Measurements from ENCODE around the gene FASTKD3. TPM values are rescaled to one million over a fixed set of nuclear protein-coding genes. Genes with fewer than 3 reads are reported as not detected.

The FASTKD3 gene
- total RNA-seq, 1 donor from 2014 or later: 5.8 TPM

DNA sequence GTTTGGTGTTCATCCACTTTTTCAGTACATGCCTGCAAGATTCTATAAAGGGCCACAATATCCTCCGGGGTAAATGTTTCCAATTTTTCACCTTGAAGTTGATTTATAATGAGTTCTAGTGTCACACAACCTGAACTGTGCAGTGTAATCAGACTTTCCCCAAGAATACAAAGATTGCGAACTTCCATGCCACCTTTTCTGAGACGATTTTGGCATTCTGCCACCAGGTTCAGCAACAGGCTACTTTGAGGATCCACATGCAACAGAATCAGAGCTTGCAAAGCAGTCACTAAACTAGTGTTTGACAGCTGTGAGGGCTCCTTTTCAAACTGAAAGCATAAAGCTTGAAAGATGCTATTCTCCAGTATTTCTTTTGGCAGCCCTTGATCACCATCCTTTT, 1.6 kb downstream of the FASTKD3 start:
- no peak overlapping the region for H3K4me3 Mint-ChIP-seq (ENCODE audit: unreplicated experiment)
- H3K27me3 Mint-ChIP-seq (ENCODE audit: unreplicated experiment): no peaks in the 10 kb centered on the region
- no peaks in the 10 kb centered on the region for H3K9me3 Mint-ChIP-seq (ENCODE audit: unreplicated experiment)
- no peak overlapping the region for H3K27ac Mint-ChIP-seq (ENCODE audit: unreplicated experiment)
- H3K36me3 Mint-ChIP-seq (ENCODE audit: unreplicated experiment): peaks cover 1% of the 10 kb centered on the region
- TF ChIP-seq, protein P1, sequence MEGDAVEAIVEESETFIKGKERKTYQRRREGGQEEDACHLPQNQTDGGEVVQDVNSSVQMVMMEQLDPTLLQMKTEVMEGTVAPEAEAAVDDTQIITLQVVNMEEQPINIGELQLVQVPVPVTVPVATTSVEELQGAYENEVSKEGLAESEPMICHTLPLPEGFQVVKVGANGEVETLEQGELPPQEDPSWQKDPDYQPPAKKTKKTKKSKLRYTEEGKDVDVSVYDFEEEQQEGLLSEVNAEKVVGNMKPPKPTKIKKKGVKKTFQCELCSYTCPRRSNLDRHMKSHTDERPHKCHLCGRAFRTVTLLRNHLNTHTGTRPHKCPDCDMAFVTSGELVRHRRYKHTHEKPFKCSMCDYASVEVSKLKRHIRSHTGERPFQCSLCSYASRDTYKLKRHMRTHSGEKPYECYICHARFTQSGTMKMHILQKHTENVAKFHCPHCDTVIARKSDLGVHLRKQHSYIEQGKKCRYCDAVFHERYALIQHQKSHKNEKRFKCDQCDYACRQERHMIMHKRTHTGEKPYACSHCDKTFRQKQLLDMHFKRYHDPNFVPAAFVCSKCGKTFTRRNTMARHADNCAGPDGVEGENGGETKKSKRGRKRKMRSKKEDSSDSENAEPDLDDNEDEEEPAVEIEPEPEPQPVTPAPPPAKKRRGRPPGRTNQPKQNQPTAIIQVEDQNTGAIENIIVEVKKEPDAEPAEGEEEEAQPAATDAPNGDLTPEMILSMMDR (IDR thresholded peaks at IDR 0.05): no peak
- H3K4me1 Mint-ChIP-seq (ENCODE audit: unreplicated experiment): peaks cover 20% of the 10 kb centered on the region
- DNase-seq (ENCODE audit: extremely low spot score, unreplicated experiment): no peak

DNA sequence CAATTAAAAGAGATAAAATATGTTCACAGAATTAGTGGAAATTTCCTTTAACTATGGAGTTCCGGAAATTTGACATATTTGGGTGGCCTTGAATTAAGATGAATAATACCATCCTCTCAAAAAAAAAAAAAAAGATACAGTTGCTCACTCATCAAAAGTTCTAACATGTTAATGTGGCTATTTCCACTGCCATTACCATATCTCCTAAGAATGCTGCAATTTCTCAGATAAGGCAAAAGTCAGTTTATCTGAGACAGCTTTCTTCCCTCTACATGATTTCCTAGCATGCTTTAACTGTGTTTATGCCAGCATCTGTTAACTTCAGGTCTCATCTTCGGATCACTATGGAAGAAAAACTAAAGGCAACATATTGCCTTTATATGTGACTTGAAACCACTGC, 2.6 kb downstream of the FASTKD3 start:
- no peak for DNase-seq (ENCODE audit: extremely low spot score, unreplicated experiment)
- Mint-ChIP-seq H3K36me3 (ENCODE audit: unreplicated experiment) (peaks cover 7% of the 10 kb centered on the region), H3K4me1 (ENCODE audit: unreplicated experiment) (peaks cover 18% of the 10 kb centered on the region), H3K9me3 (ENCODE audit: unreplicated experiment) (no peaks in the 10 kb centered on the region), H3K27me3 (ENCODE audit: unreplicated experiment) (no peaks in the 10 kb centered on the region), H3K4me3 (ENCODE audit: unreplicated experiment) (no peak overlapping the region), H3K27ac (ENCODE audit: unreplicated experiment) (no peak overlapping the region)
- TF ChIP-seq, protein P1 (IDR thresholded peaks at IDR 0.05): no peak

DNA sequence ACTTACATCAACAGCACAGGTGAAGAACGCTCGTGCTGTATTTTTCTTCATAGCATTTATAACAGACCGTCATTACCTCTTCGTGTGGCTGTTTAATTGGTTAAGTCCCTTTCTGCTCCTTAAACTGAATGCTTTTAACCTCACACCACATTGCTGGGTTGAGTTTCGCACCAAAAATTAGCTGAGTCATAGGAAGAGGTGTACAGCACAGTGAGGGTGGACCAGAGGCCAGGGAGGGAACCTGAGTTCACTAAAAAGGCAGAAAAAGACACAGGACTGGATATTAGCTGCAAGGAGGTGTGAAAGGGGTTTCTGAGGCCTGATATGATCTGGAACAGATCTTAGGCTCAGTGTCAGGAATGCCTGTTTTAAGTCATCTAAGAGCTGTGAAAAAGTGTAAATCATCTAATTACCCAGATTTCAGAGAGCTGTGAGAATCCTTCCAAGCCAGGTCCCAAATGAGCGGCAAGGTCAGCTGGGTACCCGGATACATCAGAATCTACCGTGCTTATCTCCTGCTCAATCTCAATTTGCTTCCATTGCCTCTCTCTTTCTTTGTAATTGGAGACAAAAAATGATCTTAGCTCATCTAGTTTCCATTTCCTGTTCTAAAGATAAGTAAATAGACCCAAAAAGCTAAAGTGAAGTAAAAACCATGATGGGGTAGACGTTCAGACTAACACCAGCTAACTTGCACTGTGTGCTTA, 10.8 kb downstream of the FASTKD3 start:
- no peak for DNase-seq (ENCODE audit: extremely low spot score, unreplicated experiment)
- Mint-ChIP-seq H3K36me3 (ENCODE audit: unreplicated experiment) (peaks cover 21% of the 10 kb centered on the region), H3K9me3 (ENCODE audit: unreplicated experiment) (no peaks in the 10 kb centered on the region), H3K4me1 (ENCODE audit: unreplicated experiment) (no peaks in the 10 kb centered on the region), H3K27ac (ENCODE audit: unreplicated experiment) (no peak overlapping the region), H3K27me3 (ENCODE audit: unreplicated experiment) (no peaks in the 10 kb centered on the region), H3K4me3 (ENCODE audit: unreplicated experiment) (no peak overlapping the region)
- TF ChIP-seq, protein P1 (IDR thresholded peaks at IDR 0.05): no peak

DNA sequence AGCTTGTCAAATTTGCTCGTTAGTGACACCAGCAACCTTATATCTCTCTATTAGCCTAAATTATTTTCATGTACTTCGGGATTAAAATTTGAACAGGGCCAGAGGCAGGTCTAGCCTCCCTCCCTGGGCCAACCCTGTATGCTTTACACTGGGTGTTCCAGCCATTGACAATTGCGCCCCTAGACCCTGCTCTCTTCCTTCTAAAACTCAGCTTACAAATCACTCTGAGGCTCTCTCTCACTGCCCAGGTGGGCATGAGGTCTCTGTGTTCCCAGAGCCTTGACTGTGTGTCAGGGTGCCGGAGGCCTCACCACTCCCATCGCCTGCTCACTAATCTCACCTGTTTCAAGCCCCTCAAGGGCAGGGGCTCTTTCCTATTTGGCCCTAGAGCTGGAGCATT, 11.5 kb downstream of the FASTKD3 start:
- TF ChIP-seq, protein P1 (IDR thresholded peaks at IDR 0.05): no peak
- H3K27ac Mint-ChIP-seq (ENCODE audit: unreplicated experiment): no peak overlapping the region
- no peaks in the 10 kb centered on the region for H3K27me3 Mint-ChIP-seq (ENCODE audit: unreplicated experiment)
- no peaks in the 10 kb centered on the region for H3K9me3 Mint-ChIP-seq (ENCODE audit: unreplicated experiment)
- peaks cover 3% of the 10 kb centered on the region for H3K4me1 Mint-ChIP-seq (ENCODE audit: unreplicated experiment)
- DNase-seq (ENCODE audit: extremely low spot score, unreplicated experiment): peak; percentile 60
- no peak overlapping the region for H3K4me3 Mint-ChIP-seq (ENCODE audit: unreplicated experiment)
- H3K36me3 Mint-ChIP-seq (ENCODE audit: unreplicated experiment): peaks cover 21% of the 10 kb centered on the region

DNA sequence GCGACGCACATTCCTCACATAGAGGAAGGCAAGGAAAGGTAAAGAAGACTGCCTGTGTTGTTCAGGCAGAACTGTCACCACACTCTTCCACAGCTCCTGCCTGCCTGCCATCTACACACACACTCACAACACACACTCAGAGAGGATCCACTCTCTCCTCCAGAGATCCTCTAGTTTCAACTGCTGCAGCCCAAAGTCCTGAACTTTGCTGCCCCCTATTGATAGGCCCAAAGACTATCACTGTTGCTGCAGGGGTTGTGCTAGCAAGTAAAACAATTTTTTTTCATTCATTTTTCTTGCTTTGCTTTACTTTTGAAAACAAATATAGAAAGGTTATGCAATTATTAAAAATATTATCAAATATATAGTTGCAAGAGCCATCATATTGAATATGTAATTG, 12.0 kb downstream of the FASTKD3 start:
- H3K36me3 Mint-ChIP-seq (ENCODE audit: unreplicated experiment): peaks cover 20% of the 10 kb centered on the region
- H3K9me3 Mint-ChIP-seq (ENCODE audit: unreplicated experiment): no peaks in the 10 kb centered on the region
- peaks cover 5% of the 10 kb centered on the region for H3K4me1 Mint-ChIP-seq (ENCODE audit: unreplicated experiment)
- TF ChIP-seq, protein P1 (IDR thresholded peaks at IDR 0.05): peak; percentile 57
- H3K27me3 Mint-ChIP-seq (ENCODE audit: unreplicated experiment): no peaks in the 10 kb centered on the region
- no peak overlapping the region for H3K4me3 Mint-ChIP-seq (ENCODE audit: unreplicated experiment)
- peak; percentile 73 for DNase-seq (ENCODE audit: extremely low spot score, unreplicated experiment)
- H3K27ac Mint-ChIP-seq (ENCODE audit: unreplicated experiment): no peak overlapping the region

Data from osteocyte (in vitro differentiated cells).